Measurements from ENCODE around the gene RNU6-8.
A peak's percentile ranks its signal among the peaks of the same experiment; 100 is the strongest.

Gene RNU6-8

DNA sequence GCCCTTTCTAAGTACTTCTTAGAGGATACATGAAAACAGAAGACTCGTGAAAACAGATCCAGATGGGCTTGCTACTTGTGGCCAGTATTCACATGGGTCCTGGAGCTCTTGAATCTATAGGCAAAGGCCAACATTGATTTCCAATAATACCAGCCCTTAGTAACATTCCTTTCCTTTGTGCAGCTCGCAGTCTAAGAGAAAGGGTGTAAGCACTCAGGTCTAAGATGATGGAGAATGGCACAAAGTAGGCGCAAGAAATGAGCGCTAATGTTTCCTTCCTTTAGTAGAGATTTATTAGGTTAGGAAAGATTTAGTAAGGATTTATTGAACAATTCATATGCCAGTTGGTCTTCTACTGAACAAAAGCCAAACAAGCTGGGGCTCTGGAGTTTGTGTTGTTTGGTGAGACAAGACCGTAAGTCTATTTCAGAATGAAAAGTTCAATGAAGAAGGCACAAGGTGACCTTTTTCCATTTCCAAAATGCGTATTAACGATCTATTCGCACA, 525 bp downstream of the RNU6-8 start:
- DNase-seq, result no peak

DNA sequence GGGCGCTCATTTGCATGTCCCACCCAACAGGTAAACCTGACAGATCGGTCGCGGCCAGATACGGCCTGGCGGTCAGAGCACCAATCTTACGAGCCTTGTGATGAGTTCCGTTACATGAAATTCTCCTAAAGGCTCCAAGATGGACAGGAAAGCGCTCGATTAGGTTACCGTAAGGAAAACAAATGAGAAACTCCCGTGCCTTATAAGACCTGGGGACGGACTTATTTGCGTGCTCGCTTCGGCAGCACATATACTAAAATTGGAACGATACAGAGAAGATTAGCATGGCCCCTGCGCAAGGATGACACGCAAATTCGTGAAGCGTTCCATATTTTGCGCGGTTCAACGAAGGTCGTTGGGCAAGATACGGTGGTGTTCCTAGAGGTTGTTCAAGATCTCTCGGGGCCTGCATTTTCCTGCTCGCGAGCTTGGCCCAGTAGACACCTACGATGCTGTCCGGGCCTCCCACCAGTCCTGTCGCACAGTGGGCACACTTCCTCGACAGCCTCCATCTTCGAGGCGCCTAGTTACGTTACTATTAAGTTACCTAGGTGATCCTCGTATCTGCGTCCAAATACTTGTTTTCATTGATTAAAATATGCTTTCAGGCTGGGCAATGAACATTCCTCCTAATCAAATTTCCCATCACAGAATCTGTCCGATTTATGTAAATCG, 1.1 kb downstream of the RNU6-8 start, which contains the start of gene RNU6-7:
Gene RNU6-7, plus strand, starts transcription at position 230 of the 675 bp plus-strand sequence.
- DNase-seq, result no peak

DNA sequence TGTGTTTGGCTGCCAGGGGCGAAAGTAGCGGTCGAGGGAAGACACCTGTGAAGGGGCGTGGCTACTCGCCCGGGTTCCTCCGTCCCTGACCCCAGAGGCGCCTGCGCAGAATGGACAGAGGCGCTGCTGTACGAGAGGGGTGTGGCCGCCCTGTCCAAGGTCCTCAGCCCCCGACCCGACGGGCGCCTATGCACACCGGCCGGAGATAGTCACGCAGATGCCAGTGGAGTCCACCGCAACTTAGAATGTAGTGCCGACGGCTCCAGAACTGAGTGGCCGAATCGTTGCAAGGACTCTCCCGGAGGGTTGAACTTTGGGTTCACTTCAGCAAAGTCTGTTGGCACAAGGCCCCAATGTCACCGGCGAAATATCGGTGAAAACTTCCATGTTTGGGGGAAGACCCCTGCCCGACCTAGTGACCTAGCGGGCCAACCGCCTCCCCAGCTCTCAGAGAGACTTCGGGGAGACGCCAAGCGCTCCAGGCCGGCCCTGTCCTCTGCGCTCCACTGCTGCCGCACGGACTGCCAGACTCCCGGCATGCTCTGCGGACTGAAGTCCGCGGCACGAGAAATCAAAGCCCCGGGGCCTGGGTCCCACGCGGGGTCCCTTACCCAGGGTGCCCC, 1.8 kb downstream of the RNU6-8 start:
- peak; percentile 40 for DNase-seq

DNA sequence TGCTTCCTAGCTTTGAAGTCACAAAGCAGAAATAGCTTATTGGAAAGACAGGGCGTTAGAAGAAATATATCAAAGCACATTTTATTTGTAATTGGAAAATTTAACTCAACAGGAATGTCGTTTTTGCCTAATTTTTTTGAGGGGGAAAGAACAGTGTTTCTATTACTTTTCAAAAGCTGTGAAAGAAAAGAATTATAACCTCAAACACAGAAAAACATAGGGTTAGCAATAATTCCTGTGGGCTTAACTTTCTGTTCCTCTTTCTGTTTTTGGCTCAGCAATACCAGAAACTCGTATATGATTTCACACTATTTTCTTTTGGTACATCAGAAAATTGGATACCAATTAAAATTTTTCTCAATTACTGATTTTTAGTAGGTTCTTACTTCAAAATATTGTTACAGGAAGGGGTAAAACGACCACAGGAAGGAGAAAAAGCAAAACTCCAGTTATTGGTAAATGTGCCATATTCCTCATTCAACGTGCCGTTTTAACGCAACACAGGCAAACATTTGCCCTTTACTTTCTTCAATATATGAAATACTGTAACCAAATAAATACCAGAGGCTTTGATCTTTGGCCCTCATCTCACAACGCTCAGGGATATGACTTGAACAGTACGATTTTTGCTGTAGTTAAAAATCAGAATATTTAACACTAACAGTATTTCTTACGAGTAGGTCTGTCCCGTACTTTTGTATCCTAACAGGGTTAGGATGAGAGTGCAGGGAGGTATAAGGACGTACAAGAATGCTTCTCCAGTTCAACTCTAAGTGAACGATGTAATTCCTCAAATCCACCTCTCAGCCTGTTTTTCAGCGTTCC, 2.5 kb downstream of the RNU6-8 start:
- no peak for DNase-seq

DNA sequence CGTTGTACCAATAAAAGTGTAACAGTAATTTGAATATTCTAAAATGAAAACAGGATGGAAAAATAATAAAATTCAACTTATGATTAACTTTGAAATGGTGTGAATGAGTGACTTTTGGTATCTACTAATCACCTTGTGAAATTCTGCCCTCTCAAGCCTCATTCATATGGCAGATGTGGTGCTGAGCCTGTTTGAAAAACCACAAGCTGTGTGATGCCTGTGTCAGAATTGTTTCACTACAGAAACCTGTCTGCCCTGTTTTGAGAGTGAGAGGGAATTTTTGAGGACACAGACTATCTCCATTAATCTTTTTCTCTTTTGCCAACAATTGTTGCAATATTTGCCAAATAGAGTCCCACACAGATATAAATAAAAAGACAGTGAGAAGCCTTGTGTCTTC, 5.2 kb downstream of the RNU6-8 start:
- DNase-seq, result no peak

DNA sequence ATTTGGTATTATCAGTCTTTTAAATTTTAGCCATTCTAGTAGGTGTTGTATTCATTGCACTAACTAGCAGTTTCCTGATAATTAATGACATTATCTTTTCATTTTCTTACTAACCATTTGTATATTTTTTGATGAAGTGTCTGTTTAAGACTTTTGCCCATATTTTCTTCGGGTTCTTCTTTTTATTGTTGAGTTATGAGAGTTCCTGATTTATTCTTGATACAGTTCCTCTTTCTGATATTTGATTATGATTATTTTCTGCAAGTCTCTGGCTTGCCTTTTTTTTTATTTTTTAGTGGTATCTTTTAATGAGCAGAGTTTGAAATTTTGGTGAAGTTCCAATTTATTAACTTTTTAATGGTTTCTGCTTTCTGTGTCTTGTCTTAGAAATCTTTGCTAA, 7.4 kb downstream of the RNU6-8 start:
- DNase-seq, result no peak

DNA sequence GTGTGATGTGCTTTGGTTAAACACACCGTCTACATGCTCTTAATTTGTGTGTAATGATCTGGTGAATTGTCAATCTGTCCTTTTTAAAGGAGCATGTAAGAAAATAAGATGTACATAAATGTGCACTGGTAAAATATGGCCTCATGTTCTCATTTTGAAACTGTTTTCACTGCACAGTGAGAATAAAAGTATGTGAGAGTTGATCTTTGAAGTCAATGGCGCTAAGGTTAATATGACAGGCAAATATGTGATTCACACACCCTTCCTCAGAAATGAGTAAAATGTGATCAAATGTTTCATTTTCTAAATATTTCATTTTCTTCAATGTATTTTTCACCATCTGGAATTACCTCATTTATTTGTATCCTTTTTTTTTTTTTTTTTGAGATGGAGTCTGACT, 9.5 kb downstream of the RNU6-8 start:
- no peak for DNase-seq

DNA sequence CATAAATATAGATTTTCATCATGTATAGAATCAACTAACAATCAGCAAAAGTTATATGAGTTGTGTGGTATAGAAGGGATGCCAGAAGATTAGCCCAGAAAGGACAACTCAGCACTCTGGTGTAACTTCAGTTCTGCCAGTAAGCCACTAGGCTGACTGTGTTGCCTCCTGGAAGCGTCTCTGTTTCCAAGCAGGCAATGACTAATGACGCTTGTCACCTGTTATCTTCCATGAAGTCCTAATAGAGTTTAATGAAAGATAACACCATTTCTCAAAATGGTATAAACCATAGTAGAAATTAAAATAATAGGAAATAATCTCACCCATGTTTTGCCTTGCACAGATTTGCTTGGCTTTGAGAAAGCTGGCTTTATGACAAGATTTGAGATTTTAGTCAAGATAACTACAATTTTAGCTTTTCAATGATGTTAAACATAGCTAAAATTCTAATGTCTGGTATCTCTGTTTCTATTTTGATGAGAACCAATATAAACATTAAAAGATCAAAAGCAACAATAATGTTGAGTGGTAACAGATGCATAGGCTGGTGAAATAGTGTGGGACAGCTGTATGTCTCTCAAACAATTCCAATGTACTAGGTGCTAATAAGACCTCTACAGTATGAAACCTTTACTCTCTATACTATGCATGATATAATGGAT, 10.2 kb downstream of the RNU6-8 start:
- no peak for DNase-seq

DNA sequence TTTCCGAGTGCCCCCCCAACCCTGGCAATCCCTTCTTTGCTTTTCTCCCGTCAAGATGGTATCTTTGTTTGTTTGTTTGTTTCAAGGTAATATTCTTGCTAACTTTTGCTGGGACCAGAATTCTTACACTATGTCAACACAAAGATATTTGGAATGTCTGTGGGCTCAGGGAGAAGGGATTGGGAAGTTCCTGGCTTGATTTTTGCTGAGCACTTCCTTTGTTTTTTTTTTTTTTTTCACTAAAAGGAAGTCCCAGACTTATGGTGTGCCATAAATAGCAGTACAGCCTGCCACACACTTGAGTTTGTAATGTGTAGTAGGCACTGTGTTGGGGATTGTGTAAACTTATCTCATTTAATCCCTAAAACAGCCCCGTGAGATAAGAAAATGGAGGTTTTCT, 12.4 kb downstream of the RNU6-8 start:
- no peak for DNase-seq

DNA sequence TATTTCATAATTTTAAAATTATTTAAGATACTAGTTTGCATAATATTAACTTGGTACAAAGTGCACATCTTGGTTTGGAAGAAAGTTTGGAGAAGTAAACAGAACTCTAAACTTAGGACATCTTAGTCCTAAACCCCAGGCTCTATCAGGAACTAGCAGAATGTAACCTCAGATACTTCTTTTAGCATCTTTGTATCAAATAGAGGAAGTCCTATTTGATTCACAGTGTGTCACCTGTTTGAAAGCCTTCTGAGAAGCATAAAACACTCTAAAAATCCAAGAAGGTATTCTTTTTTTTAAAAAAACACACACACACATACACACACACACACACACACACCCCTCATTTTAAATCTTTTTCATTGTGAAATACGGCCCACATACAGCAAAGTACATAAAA, 13.3 kb downstream of the RNU6-8 start:
- no peak for DNase-seq

DNA sequence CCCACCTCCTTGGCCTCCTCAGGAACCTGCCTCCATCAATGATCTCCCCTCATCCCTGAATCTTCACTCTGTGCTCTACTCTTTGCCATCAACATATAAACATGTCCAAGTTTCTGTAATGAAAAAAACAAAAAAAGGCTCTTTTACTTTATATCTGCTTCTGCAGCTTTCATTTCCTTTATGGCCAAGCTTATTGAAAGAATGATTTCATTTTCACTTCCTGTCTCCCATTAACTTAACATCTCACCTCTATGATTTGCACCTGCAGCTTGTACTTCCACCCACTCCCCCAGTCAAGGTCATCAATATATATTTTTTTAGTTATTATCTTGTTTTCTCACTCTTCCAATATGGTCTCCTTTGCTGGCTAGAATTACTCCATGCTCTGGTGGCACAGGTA, 16.8 kb downstream of the RNU6-8 start:
- DNase-seq, result no peak

DNA sequence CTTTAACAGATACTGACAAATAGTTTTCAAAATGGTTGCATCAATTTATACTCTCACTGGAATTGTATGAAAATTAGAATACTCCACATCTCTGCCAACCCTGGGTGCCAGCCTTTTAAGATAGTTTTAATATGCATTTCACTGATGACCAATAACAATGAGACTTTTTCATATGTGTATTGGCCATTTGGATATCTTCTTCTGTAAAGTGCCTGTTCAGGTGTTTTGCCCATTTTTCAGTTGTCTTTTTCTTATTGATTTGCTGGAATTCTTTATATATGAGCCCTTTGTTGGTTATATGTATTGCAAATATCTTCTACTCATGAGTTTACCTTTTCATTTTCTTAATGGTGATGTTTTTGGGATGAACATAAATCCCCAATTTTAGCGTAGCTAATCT, 18.0 kb downstream of the RNU6-8 start:
- DNase-seq, result no peak

DNA sequence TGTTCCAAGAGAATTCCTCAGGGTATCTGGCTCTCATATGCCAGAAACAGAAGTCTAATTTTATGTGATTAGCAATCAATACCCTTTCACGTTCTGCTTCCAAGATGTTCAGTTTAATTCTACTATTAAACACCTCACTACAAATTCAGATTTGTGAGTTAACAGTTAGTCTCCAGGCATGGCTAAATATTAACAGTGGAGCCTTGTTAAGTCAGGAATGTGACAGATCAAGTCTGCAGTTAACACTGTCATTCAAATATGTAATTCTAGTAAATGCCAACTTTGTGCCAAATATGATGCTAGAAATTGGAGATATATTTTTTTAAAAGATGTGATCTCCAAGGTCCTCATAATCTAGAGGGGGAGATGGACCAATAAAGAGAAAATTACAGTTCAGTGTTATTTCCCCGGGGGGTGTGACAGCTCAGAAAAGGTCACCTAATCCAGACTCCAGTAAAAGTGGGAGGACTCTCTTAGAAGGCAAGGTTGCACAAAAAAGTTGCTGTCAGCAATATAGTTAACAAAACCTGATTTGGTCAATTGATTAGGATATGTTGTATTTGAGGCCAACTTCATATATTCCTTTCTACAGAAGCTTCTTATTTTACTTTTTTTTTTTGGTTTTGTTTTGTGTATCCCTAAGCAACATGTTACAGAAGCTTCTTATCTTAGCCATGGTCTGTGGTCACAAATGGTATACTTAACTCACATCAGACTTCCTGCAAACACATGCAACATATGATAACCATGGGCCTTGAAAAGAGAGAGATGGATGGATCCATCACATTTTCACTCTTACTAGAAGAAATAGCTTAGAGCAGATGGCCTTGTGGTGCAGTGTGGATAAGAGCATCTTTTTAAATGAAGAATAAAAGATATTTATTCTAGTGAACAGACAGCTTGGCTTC, 19.7 kb downstream of the RNU6-8 start:
- no peak for DNase-seq

DNA sequence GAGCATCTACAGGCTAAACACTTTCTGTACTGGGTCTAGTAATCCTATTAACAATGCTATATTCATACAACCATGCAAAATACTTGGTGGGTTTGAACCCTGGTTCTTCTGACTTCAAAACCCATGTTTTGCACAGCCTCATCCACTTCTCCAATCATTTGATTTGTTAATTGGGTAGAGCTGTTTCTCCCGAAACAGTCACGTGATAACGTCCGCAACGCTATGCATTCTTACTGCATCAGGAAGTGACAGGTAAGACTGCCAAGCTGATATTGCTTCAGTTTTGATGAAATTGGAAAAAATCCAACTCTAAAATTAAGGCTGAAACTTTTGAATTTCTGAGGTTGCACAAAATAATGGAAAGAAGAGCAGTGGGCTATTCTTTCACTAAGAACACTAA, 31.6 kb downstream of the RNU6-8 start:
- no peak for DNase-seq

DNA sequence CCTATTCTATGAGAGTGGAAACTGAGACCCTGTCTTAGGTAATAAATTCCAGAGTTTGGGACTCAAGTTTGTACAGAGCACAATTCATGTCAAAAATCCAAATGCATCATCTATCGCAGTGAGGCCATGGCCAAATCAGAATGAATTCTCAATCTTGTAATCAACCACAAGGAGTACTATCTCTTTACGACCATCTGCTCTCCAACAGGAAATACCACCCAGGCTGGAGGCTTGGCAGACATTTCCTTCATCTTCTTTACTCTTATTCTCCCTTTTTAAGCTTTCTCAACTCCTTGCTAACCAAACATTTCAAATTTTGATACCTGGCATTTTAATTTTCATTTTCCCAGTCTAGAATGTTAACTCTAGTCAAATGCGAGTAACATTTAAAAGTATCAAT, 33.9 kb downstream of the RNU6-8 start:
- DNase-seq, result no peak

DNA sequence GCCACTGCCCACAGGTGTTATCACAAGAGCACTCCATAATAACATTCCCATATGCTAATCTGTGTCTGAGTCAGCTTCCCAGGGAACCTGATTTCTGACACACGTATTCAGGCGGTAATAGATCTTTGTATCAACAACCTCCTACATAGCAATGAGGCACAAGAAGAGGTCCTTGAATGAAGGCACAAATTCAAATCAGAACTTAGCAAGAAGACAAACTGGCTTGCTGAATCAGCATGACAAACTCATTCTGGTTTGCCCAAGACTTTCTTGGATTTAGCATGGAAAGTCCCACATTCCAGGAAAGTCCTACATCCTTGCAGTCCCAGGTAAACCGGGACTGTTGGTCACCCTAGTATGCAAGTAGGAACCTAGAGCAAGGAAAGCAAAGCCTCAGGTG, 35.2 kb downstream of the RNU6-8 start:
- no peak for DNase-seq

DNA sequence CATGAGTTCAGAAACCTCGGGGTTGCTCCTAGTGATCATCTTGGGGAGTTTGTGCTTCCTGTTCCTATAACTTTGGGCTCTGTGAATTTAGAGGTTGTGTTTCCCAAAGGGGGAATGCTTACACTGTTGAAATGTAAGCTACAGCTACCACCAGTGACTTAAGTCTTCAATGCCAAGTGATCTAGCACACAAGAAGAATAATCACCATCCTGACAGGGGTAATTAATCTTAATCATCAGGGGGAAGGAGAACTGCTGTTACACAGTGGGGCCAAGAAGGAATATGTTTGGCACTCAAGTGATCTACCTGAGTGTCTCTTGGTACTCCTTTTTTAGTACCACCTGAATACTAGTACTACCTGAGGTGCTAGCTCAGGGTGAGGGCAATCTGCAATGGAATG, 36.1 kb downstream of the RNU6-8 start:
- no peak for DNase-seq

DNA sequence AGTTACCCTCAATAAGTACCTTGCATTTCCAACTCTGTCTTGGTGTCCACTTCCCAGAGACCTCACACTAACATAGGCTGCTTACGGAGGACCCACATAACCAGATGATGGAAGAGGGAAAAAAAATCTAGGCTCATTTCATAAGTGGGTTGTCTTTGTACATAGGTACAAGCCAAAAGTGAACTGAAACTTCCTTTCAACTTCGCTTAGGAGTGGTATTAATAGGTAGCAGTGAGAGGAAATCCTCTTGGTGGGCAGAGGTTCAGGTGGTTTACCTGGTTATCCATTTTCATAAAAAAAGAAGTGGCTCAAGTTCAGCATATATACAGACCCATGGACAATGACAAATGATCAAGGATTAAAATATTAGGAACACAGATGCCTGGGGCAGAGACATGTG, 37.0 kb downstream of the RNU6-8 start:
- no peak for DNase-seq

All from 8988T (cell line).